Measurements from ENCODE around the gene OTX2.

DNA sequence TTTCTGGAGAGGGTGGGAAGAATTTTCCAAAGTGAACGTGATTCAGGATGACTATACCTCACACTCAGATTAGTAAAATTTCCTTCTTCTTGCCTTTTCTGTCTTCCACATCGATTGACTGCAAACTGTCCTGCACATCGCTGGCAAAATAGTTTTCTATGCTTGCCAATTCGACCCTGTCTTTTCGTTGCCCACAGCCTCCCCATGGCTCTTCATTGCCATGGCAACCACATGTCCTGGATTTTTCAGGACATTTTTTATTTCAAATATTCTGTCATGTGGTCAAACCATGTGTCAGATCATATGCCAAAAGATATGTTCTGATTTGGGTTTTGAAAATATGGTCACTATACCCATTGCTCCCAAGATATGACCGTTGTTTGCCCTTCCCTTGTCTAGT, 46.9 kb upstream of the OTX2 start:
- TF ChIP-seq POLR2AphosphoS5 (IDR thresholded peaks at IDR 0.05; ENCODE audit: low read depth, low read length) = no peak
- TF ChIP-seq, protein P1, sequence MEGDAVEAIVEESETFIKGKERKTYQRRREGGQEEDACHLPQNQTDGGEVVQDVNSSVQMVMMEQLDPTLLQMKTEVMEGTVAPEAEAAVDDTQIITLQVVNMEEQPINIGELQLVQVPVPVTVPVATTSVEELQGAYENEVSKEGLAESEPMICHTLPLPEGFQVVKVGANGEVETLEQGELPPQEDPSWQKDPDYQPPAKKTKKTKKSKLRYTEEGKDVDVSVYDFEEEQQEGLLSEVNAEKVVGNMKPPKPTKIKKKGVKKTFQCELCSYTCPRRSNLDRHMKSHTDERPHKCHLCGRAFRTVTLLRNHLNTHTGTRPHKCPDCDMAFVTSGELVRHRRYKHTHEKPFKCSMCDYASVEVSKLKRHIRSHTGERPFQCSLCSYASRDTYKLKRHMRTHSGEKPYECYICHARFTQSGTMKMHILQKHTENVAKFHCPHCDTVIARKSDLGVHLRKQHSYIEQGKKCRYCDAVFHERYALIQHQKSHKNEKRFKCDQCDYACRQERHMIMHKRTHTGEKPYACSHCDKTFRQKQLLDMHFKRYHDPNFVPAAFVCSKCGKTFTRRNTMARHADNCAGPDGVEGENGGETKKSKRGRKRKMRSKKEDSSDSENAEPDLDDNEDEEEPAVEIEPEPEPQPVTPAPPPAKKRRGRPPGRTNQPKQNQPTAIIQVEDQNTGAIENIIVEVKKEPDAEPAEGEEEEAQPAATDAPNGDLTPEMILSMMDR (IDR thresholded peaks at IDR 0.05) = no peak
- TF ChIP-seq, protein P2, sequence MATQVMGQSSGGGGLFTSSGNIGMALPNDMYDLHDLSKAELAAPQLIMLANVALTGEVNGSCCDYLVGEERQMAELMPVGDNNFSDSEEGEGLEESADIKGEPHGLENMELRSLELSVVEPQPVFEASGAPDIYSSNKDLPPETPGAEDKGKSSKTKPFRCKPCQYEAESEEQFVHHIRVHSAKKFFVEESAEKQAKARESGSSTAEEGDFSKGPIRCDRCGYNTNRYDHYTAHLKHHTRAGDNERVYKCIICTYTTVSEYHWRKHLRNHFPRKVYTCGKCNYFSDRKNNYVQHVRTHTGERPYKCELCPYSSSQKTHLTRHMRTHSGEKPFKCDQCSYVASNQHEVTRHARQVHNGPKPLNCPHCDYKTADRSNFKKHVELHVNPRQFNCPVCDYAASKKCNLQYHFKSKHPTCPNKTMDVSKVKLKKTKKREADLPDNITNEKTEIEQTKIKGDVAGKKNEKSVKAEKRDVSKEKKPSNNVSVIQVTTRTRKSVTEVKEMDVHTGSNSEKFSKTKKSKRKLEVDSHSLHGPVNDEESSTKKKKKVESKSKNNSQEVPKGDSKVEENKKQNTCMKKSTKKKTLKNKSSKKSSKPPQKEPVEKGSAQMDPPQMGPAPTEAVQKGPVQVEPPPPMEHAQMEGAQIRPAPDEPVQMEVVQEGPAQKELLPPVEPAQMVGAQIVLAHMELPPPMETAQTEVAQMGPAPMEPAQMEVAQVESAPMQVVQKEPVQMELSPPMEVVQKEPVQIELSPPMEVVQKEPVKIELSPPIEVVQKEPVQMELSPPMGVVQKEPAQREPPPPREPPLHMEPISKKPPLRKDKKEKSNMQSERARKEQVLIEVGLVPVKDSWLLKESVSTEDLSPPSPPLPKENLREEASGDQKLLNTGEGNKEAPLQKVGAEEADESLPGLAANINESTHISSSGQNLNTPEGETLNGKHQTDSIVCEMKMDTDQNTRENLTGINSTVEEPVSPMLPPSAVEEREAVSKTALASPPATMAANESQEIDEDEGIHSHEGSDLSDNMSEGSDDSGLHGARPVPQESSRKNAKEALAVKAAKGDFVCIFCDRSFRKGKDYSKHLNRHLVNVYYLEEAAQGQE (IDR thresholded peaks at IDR 0.05; ENCODE audit: insufficient read depth in 1 of 2, low read depth in 2 of 2, low read length in 1 of 2) = no peak
- TF ChIP-seq TCF7L2 (IDR thresholded peaks at IDR 0.05; ENCODE audit: low read depth, low read length) = no peak

Data from Panc1 (cell line).